ENCODE measurements around the gene SLCO1A2. TPM values are rescaled to one million over a fixed set of nuclear protein-coding genes. Genes with fewer than 3 reads are reported as not detected.
A peak's percentile ranks its signal among the peaks of the same experiment; 100 is the strongest.

SLCO1A2 gene
- total and polyA plus RNA-seq, 2 of the 8 experiments (the other 6 are each of a cell fraction or from before 2014, with no cell fraction given): 2.9 to 5.1 TPM

GRCh38 chr12:21308785-21309184 is 25.9 kb downstream of the SLCO1A2 start:
- H3K4me1 ChIP-seq (replicated peaks in 1 of 4; ENCODE audit: control insufficient read depth in 3 of 4, insufficient read depth in 4 of 4, low read length in 3 of 4): no peaks in the 10 kb centered on the region

More at GRCh38 chr12:21308785-21309184, 25.9 kb downstream of the SLCO1A2 start:
- Histone ChIP-seq H3K4ac (replicated peaks; ENCODE audit: insufficient read length, low read depth, low read length) (no peak overlapping the region), H3K4me2 (ENCODE audit: insufficient read depth in 1 of 2, low read depth in 2 of 2, low read length in 2 of 2) (no peak overlapping the region), H3K18ac (ENCODE audit: extremely low read depth, low read length) (no peak overlapping the region), H2BK12ac (ENCODE audit: low read depth, low read length) (no peak overlapping the region), H3K79me2 (ENCODE audit: control insufficient read depth in 1 of 2, insufficient read depth in 2 of 2, low read length in 2 of 2) (no peaks in the 10 kb centered on the region), H3K27me3 (replicated peaks in 1 of 4; ENCODE audit: control insufficient read depth in 3 of 4, extremely low read depth in 1 of 4, insufficient read depth in 3 of 4, low read length in 3 of 4) (no peaks in the 10 kb centered on the region), H3K23ac (ENCODE audit: insufficient read length) (no peak overlapping the region), H4K5ac (ENCODE audit: insufficient read length, low read depth, low read length) (no peak overlapping the region), H3K23me2 (ENCODE audit: low read depth, low read length) (no peaks in the 10 kb centered on the region), H4K20me1 (replicated peaks in 1 of 2; ENCODE audit: control insufficient read depth in 1 of 2, insufficient read depth in 2 of 2, low read length in 2 of 2) (no peaks in the 10 kb centered on the region), H3K36me3 (ENCODE audit: control insufficient read depth in 2 of 4, insufficient read depth in 4 of 4, low read length in 3 of 4) (no peaks in the 10 kb centered on the region), H2BK15ac (ENCODE audit: low read length) (no peak overlapping the region), H2BK120ac (replicated peaks; ENCODE audit: low read depth, low read length) (no peak overlapping the region), H3K14ac (ENCODE audit: insufficient read length) (no peak overlapping the region), H2BK20ac (ENCODE audit: low read length) (no peak overlapping the region), H3K56ac (replicated peaks; ENCODE audit: insufficient read length, low read depth, low read length) (no peak overlapping the region), H3K4me3 (ENCODE audit: extremely low read depth in 1 of 4, insufficient read depth in 2 of 4, low read depth in 3 of 4, low read length in 4 of 4) (no peak overlapping the region), H2AK5ac (ENCODE audit: low read depth, low read length) (no peak overlapping the region), H3K27ac (ENCODE audit: low read depth, low read length) (no peak overlapping the region), H3K9me3 (ENCODE audit: insufficient read depth in 2 of 2, low read depth in 1 of 2, low read length in 1 of 2) (no peaks in the 10 kb centered on the region), H3K9ac (replicated peaks in 1 of 4; ENCODE audit: extremely low read depth in 1 of 4, low read depth in 3 of 4, low read length in 3 of 4) (no peak overlapping the region), H4K91ac (replicated peaks; ENCODE audit: insufficient read length, low read length) (no peak overlapping the region), H3K79me1 (ENCODE audit: low read depth, low read length) (no peaks in the 10 kb centered on the region), H4K8ac (ENCODE audit: extremely low read depth, insufficient read depth, low read length) (no peak overlapping the region), H2BK5ac (ENCODE audit: low read depth, low read length) (no peak overlapping the region), H2AFZ (ENCODE audit: low read length) (no peak overlapping the region)
- WGBS, 2 experiments (ENCODE audit: extremely low coverage in 1 of 2, insufficient coverage in 1 of 2, insufficient read length in 1 of 2, insufficient replicate concordance in 2 of 2, low coverage in 1 of 2, low lambda C conversion rate in 2 of 2, missing lambda C conversion rate in 1 of 2): 80% methylated on average over 1 of the region's 1 CpG; no CpG with 5 or more reads in 1 of the 2 experiments
- no peak for FAIRE-seq
- 0 out of 4 replicates have a peak, but pooled peaks of 1 of the 2 experiments have one; percentile 11 for TF ChIP-seq RAD21 (IDR thresholded peaks at IDR 0.05 in 1 of 2, conservative IDR thresholded peaks at IDR 0.05 in 1 of 2; ENCODE audit: low read depth in 2 of 2, low read length in 2 of 2)
- no peak for TF ChIP-seq RNF2 (IDR thresholded peaks at IDR 0.05; ENCODE audit: borderline replicate concordance, low read depth, low read length, missing control alignments, poor library complexity, severe bottlenecking)
- ChIA-PET CTCF (ENCODE audit: partially characterized antibody) (interaction anchor here (0.9 to 2.1 kb wide), 5 partner anchors 8 to 142 kb away, joined by 4 to 11 read pairs (median 5); no protein-coding TSS in a partner anchor), POLR2A (ENCODE audit: partially characterized antibody) (no interaction called here)
- DNase-seq (ENCODE audit: low read depth in 1 of 2, low spot score in 2 of 2): no peak

All from H1 (cell line).